ENCODE data around the gene ANKRD17.

ANKRD17 gene

DNA sequence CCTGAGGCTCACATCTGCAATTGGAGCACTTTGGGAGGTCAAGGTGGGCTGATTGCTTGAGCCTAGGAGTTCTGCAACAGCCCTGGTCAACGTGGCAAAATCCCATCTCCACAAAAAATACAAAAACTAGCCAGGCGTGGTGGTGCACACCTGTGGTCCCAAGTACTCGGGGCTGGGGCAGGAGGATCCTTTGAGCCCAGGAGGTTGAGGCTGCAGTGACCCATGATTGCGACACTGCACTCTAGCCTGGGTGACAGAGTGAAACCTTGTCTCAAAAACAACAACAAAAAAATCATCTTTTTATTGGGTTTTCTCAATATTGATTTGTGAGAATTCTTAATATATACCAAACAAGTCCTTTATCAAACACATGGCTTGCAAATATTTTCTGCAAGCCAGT is 64.9 kb downstream of the ANKRD17 start:
- no peak for DNase-seq

DNA sequence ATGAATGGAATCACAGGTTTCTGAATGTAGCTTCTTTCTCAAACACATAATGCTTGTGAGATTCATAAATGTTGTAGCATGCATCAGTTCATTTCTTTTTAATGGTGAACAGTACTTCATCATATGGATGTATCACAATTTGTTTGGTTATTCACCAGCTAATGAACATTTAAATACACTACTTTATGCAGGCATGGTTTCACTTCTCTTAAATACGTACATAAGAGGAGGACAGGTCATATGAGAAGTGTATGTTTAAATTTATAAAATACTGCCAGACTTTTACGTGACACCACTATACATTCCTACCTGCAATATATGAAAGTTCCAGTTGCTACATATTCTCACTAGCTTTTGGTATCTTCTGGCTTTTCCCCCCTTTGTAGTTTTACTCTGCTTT is 65.4 kb downstream of the ANKRD17 start:
- DNase-seq: no peak

DNA sequence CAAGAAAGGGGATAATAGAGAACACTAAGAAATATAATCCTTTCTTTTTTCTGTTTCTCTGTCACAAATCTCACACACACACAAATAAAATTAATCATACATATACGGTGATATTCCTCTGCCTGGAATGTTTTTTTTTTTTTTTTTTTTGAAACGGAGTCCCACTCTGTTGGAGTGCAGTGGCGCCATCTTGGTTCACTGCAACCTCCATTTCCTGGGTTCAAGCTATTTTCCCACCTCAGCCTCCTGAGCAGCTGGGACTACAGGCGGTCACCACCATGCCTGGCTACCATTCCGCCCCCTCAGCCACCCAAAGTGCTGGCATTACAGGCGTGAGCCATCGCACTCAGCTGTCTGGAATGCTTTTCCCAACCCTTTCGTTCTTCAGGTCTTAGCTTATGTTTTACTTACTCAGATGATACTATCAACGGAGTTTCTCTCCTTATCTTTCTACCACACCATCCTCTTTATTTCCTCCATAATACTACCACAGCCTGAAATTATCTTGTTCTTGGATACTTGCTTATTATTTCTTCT is 69.3 kb downstream of the ANKRD17 start:
- no peak for DNase-seq

DNA sequence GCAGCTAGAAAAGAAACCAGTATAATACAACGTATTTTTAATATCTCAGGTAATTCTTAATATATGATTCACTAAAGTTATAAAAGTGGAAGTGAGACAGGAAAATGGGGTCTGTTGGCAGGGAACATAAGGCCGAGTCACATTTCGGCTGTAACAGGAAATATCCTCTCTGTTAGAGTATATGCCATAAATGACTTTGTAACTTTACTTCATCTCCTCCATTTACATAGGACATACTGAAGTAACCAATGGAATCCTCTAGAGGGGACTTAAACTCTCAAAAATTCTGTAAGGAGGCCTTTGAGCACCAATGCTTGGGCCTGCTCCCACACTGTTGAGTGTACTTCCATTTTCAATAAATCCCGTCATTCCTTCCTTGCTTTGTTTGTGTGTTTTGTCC is 71.3 kb downstream of the ANKRD17 start:
- DNase-seq: no peak

DNA sequence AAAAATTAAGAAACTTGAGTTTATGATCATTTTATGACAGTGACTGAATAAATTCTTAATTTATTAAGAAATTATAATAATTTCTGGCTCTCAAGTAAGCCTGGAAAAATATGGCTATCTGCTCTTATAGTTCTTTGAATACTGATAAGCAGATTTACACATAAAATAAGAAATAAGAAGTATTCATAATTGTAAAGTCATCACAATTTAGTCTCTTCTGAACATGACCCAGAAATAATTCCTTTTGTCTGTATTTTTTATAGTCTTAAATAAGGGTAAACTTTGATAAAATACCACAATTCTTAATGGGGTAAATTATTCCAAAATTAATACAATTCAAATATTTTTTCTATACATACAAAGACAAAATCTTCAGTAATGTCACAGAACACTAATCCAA is 72.7 kb downstream of the ANKRD17 start:
- no peak for DNase-seq

DNA sequence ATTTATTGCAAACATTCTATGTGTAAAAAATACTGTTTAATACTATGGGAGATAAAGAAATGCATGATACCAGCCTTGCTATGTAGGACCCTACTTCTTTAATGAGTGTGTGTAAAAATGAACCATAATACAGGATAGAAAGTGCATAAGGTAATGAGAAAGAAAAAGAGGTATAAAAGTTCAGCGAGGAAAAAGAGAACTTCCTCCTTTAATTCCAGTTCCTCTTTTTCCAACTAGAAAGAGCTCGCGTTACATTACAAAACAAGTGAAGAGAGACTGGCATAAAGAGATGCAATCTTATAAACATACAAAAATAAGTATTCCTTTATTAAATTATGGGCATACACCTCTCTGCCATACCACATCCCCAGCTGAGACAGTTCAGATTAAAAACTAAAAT is 77.4 kb downstream of the ANKRD17 start:
- no peak for DNase-seq

DNA sequence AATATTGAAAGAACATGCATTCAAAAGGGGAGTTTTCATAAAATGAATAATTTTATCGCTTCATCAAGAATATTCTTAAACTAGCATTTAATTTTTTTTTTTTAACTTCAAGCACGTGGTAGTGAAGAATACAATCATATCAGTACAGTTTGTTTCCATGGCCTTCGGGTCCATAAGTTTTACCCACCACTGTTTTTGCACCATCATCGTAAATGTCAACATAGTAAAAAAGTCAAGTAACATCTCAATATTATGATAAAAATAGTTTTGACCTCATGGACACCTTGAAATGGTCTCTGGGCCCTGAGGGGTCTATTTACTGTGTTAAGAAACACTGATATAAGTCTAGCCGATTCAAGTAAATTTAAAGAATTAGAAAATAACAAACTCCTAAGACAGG is 80.2 kb downstream of the ANKRD17 start:
- no peak for DNase-seq

DNA sequence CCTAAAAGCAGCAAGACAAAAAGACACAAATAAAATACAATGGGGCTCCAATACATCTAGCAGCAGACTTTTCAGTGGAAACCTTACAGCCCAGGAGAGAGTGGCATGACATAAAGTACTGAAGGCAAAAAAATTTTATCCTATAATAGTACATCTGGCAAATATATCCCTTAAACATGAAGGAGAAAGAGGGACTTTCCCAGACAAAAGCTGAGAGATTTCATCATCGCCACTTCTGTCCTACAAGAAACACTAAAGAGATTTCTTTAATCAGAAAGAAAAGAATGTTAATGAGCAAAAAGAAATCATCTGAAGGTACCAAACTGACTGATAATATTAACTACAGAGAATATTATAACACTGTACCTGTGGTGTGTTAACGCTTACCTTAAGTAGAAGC is 86.4 kb downstream of the ANKRD17 start:
- no peak for DNase-seq

DNA sequence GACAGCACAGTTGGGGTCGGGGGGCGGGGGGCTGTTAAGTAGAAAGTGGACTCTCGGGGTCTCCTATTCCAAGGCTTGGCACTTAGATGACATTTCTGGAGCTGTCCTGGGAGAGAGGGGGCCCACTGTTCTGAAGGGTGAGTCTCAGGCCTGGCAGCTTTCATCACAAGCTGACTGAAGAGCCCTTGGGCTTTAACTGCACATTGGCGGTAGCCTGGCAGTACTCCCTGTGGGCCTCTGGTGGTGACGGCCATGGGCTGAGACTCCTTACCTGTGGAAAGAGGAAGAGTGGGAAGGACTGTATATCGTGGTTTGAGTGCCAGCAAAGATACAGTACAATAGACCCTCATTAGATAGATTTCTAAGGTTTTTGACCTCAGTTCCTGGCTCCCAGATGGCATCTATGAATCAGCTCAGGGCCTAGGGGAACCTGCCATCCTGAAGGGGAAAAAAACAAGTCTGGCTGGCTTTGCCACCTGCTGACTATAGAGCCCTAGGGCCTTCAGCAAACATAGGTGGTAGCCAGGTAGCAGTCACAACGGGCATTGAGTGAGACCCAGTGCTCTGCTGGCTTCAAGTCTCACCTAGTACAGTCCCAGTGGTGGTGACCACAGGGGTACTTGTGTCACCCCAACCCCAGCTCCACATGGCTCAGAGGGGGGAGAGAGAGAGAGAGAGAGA is 87.9 kb downstream of the ANKRD17 start:
- no peak for DNase-seq

DNA sequence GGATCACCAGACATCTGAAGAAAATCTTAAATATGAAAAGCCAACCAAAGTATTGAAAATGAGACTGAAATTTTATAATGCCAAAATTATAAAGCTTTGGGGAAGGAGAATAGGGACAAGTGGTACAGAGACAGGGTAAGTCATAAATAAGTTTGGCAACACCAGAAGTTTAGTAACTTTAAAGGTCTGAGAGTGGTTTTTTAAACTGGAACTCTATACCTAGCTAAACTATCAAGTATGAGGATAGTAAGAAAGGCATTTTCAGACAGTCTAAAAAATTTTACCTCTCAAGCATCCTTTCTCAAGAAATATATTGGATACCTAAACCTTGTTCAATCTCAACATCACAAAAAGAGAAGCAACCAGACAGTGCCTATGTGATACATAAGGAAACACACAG is 92.4 kb downstream of the ANKRD17 start:
- no peak for DNase-seq

DNA sequence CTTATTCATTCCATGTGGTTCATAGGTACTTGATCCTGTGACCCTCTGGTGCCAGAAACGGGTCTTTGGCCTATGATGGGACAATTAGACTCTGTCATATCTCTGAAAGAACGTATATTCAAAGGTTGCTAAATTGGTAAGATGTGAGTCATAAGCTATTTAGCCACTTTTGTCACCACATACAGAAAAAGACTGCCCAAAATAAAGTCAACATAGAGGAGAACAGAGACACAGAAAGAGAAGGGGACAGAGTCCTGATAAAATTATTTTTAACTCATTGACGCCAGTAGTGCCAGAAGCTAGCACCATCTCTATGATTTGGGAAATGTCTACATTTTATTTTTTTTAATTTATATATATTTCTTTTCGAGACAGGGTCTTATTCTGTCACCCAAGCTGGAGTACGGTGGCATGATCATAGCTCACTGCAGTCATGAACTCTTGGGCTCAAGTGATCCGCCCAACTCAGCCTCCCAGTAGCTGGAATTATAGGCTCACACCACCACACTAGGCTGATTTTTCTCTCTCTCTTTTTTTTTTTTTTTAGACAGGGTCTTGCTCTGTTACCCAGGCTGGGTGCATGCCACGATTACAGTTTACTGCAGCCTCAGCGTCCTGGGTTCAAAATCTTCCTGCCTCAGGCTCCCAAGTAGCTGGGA is 96.9 kb downstream of the ANKRD17 start:
- DNase-seq: no peak

DNA sequence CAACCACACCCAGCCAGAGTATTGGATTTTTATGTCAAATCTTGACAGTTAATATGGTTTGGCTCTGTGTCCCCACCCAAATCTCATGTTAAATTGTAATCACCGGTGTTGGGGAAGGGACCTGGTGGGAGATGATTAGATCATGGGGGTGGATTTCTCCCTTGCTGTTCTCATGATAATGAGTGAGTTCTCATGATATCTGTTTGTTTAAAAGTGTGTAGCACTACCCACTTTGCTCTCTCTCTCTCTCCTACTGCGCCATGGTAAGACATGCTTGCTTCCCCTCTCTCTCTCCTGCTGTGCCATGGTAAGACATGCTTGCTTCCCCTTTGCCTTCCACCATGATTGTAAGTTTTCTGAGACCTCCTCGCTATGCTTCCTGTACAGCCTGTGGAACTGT is 102.2 kb downstream of the ANKRD17 start:
- DNase-seq: no peak

DNA sequence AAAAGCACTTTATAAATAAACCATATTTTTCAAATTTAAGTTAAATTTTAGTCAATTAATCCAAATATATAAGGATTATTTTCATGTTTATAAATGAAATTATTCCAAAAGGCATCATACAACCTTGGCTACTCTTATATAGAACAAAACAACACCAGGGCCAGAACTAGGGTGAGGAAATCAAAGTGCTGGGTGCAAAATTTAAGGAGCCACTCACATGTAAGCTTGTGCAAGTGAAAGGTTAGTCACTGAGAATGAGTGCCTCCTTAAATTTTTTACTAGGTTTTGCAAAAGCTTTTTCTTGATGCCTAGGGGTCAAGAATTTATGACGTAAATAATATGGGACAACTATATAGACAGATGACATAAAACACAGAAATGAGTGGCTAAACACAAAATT is 105.7 kb downstream of the ANKRD17 start:
- DNase-seq: no peak

DNA sequence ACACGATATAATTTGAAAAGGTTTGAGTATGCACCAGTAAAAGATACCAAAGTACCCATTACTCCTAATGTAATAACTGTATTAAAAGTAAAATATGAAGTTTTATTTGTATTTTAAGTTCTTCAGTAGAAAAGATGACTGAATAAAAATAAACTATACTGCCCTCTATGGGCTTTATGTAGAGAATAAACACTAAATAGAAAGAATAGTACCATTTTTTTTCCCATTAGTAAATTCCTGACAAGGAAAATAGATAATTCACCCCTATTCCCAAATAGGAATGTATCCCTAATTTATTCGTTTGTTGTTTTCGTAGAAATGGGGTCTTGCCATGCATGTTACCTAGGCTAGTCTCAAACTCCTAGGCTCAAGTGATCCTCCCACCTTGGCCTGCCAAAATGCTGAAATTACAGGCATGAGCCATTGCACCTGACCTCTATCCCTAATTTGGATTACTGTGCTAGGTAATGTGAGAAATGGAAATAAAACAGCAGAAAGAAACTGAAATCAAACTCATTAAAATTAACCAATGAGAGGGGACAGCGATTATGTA is 115.5 kb downstream of the ANKRD17 start:
- no peak for DNase-seq

DNA sequence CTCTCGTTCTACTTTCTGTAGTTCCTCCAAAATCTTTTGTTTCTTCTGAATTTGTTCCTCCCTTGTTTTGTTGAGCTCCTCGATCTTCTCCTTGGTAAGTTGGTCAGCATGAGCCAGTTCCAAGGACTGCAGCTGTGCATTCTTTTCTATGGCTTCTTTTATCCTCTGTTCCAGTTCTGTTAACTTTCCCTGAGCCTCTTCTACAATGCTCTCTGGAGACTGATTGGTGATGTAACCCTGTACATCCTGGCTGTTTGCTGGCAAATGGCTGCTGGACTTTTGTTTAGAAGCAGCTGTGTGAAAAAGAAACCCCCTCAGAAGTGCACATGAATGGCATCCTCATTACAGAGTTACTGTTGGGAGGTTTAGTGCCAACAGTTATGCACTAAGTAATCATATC is 118.6 kb downstream of the ANKRD17 start:
- DNase-seq: no peak

DNA sequence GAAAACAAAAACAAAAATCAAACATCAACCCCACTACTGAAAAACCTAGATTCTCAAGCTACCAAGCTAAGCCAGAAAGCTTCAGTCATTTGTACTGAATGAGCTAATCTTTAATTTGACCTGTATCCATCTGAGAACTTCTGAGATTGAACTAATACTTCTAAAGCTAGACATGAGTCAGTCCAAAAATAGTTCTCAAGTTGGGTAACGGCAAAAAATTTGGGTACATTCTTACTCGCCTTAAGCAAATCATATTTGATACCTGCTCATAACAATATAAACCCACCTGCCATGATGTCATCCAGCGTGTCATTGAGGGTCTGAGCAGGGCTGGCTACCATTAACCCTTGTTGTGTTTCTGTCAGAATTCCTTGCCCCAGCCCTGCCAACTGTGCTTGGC is 119.4 kb downstream of the ANKRD17 start:
- DNase-seq: no peak

DNA sequence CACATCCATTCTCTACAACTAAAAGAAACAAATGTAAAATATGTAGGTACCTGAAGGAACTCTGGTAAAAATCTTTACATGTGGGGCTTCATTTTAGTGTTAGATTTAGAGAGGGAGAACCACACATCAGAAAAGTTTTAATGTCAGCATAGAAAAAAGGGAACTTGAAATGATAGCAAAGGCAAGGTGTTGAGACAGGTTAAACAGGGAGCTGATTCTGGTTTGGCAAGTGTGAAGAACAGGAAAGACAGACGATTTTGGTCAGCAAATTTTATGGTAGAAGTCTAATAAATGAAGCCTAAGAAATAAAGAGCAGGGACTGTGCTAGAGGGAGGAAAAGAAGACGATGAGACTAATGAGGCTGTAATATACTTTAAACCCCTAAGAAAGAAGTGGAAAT is 121.5 kb downstream of the ANKRD17 start:
- DNase-seq: no peak

DNA sequence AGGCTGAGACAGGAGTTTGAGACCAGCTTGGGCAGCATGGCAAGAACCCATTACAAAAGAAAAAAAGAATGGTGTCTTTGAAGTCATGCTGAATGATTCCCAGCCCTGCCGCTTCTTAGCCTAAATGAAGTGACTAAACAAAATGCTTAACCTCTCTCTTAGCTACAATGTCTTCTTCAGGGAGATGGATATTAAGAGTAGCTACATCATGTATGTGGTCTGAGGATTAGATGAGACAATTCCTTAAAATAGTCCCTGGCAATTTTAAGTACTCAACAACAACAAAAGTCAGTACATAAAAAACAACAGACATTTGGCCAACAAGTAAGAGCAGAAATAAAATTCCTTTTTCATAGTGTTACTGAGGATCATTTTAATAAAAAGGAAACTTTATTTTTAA is 124.8 kb downstream of the ANKRD17 start:
- DNase-seq: no peak

DNA sequence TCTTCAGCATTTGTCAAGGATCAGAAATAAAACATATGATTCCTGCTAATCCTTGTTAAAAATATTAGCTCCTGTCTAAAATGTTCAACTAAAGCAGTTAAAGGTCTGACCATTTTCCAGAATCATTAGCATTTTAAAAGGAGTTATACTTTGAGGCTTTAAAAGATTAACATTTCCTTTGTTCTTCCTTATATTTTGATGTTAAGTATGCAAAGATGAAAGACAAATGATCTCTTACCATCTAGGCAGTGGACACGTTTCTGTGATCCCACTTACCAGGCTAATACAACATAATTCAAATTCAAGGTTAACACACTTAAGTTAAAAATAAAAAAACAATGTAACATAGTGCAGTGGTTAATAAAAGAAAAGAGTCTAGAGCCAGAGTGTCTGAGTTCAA is 127.3 kb downstream of the ANKRD17 start:
- DNase-seq: no peak

DNA sequence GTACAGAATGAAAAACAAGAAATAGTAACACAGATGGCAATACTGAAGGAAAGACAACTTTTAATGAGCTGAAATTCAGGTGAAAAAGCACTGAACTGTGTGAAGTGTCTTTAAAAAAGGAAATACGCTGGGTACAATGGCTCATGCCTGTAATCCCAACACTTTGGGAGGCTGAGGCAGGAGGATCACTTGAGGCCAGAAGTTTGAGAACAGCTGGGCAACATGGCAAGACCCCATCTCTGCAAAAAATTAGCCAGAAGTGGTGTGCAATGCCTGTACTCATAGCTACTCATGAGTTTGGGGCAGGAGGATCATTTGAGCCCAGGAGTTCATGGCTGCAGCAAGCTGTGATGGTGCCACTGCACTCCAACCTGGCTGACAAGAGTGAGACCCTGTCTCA is 129.3 kb downstream of the ANKRD17 start:
- no peak for DNase-seq

DNA sequence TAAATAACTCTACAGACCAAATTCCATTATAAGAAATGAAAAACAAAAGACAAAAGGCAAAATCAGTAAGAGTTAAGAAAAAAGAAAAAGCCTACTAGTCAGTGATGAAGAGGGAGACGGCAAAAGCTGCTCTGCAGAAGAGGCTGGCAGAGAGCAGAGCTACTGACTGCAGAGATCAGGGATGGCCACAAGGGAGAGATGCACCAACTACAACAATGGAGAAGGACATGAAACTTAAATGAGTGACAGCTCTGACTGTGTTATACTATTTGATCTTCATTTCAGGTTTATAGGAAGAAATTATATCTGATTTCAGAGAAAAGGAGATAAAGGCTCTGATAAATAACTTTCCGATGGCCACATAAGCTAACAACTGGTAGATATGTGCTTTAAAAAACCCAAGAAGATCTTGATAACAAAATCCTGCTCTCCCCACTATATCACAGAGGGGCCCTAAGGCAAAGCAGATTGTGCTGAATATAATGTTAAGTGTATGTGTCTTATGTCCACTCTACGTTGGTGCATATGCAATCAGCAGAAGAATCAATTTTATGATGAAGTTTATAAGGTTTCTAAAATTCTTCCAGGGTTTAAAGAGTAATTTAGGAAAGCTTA is 130.7 kb downstream of the ANKRD17 start:
- DNase-seq: no peak

DNA sequence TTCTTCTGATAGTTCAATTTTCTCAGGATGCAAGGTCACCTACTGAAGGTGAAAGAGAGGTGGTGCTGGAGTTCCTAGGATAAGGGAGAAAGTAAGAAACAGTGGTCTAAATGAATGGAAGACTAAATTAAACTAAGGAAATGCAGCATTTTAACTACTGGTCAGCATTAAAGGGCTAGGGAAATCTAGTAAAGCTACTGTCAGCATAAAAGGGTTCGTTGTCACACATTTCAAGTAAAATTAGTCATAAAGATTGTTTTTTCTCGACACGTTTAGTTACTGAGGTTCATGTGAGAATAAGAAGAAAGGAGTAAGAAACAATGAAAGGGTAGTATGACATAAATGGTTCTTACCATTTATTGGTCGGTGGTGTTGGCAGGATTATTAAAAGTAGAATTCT is 149.1 kb downstream of the ANKRD17 start:
- no peak for DNase-seq

DNA sequence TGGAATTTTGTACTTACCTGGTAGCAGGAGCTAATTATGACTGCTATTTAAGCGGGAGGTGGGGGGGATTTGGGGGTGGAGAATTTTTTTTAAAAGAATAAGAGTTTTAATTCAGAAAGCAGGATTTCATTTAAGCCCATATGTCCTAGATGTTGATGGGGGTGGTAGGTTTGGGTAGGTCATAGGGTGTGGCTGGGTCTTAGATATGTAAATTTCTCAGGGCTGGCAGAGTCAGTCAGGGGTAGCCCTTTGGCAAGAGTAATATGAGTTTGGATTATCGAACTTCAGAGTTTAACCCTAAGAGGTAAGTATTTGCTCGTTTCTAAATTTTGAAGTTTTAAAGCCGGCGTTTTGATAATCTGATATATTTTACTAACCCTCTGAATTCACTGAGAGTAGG is 153.9 kb downstream of the ANKRD17 start:
- DNase-seq: no peak
